Liver (tissue), 3 donors: ENCODE measurements around the gene SH3BGRL3.

Experiments used
- CTCF ChIP-seq: fragments of 150-350 bp; IDR thresholded peaks from 2 replicates; pipeline ENCODE4 v1.5.1; 2017; ENCODE audit warnings: improper control_type of control experiment, low read depth, low read length; ENCODE audit not compliant: missing input control
- EGR1 ChIP-seq, 2 donors: IDR thresholded peaks; 2 replicates each; pipeline ENCODE4 v1.6.1; 2016 to 2018; ENCODE audit warnings: antibody characterized with exemption in 2 of 2, low read depth in 2 of 2
- HNF4G ChIP-seq: IDR thresholded peaks from 2 replicates; pipeline ENCODE4 v1.6.1; 2016; ENCODE audit warnings: antibody characterized with exemption
- JUND ChIP-seq, 2 donors: IDR thresholded peaks; 2 replicates each; pipeline ENCODE4 v1.6.1; 2016; ENCODE audit warnings: antibody characterized with exemption in 2 of 2
- MAX ChIP-seq: IDR thresholded peaks from 2 replicates; pipeline ENCODE4 v1.6.1; 2016; ENCODE audit warnings: antibody characterized with exemption
- NR2F2 ChIP-seq: IDR thresholded peaks from 2 replicates; pipeline ENCODE4 v1.6.1; 2016; ENCODE audit warnings: antibody characterized with exemption
- RAD21 ChIP-seq, 2 donors: IDR thresholded peaks; 2 replicates each; pipeline ENCODE4 v1.6.1; 2016; ENCODE audit warnings: antibody characterized with exemption in 2 of 2, mild to moderate bottlenecking in 2 of 2
- REST ChIP-seq: IDR thresholded peaks from 2 replicates; pipeline ENCODE4 v1.6.1; 2016; ENCODE audit warnings: antibody characterized with exemption, mild to moderate bottlenecking
- RXRA ChIP-seq, 2 donors: IDR thresholded peaks; 2 replicates each; pipeline ENCODE4 v1.6.1; 2017 to 2018; ENCODE audit warnings: antibody characterized with exemption in 2 of 2, mild to moderate bottlenecking in 1 of 2
- SP1 ChIP-seq: IDR thresholded peaks from 2 replicates; pipeline ENCODE4 v1.6.1; 2018; ENCODE audit warnings: antibody characterized with exemption, mild to moderate bottlenecking
- TAF1 ChIP-seq: conservative IDR thresholded peaks from 2 replicates; pipeline ENCODE4 v1.6.1; 2016; ENCODE audit warnings: antibody characterized with exemption, mild to moderate bottlenecking
- YY1 ChIP-seq: IDR thresholded peaks from 2 replicates; pipeline ENCODE4 v1.6.1; 2016; ENCODE audit warnings: antibody characterized with exemption, mild to moderate bottlenecking
- TF ChIP-seq, protein P1 (sequence below): IDR thresholded peaks from 2 replicates; pipeline ENCODE4 v1.6.1; 2016; ENCODE audit warnings: antibody characterized with exemption
- donor health status: healthy.
- donor health status: healthy.

- no peak for TF ChIP-seq REST
- no peak for TF ChIP-seq JUND (IDR thresholded peaks at IDR 0.05)
- TF ChIP-seq TAF1: no peak
- TF ChIP-seq CTCF: no peak
- no peak for TF ChIP-seq RAD21 (IDR thresholded peaks at IDR 0.05)
- no peak for TF ChIP-seq NR2F2
- TF ChIP-seq SP1: no peak
- TF ChIP-seq, protein P1, sequence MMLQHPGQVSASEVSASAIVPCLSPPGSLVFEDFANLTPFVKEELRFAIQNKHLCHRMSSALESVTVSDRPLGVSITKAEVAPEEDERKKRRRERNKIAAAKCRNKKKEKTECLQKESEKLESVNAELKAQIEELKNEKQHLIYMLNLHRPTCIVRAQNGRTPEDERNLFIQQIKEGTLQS: no peak
- TF ChIP-seq YY1: no peak
- TF ChIP-seq MAX: no peak
- no peak for TF ChIP-seq EGR1 (IDR thresholded peaks at IDR 0.05; ENCODE audit: low read depth in 2 of 2)
- TF ChIP-seq RXRA (IDR thresholded peaks at IDR 0.05): no peak
- no peak for TF ChIP-seq HNF4G
Measured at GRCh38 chr1:26305667-26306289, 25.9 kb downstream of the SH3BGRL3 start.
